ENCODE data around the gene ZDHHC6.
"Not testable (repeated sequence)": the region's sequence is repeated elsewhere in the genome, so short reads cannot be mapped to it uniquely, and the experiment has no call there.

The ZDHHC6 gene, protein sequence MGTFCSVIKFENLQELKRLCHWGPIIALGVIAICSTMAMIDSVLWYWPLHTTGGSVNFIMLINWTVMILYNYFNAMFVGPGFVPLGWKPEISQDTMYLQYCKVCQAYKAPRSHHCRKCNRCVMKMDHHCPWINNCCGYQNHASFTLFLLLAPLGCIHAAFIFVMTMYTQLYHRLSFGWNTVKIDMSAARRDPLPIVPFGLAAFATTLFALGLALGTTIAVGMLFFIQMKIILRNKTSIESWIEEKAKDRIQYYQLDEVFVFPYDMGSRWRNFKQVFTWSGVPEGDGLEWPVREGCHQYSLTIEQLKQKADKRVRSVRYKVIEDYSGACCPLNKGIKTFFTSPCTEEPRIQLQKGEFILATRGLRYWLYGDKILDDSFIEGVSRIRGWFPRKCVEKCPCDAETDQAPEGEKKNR

DNA sequence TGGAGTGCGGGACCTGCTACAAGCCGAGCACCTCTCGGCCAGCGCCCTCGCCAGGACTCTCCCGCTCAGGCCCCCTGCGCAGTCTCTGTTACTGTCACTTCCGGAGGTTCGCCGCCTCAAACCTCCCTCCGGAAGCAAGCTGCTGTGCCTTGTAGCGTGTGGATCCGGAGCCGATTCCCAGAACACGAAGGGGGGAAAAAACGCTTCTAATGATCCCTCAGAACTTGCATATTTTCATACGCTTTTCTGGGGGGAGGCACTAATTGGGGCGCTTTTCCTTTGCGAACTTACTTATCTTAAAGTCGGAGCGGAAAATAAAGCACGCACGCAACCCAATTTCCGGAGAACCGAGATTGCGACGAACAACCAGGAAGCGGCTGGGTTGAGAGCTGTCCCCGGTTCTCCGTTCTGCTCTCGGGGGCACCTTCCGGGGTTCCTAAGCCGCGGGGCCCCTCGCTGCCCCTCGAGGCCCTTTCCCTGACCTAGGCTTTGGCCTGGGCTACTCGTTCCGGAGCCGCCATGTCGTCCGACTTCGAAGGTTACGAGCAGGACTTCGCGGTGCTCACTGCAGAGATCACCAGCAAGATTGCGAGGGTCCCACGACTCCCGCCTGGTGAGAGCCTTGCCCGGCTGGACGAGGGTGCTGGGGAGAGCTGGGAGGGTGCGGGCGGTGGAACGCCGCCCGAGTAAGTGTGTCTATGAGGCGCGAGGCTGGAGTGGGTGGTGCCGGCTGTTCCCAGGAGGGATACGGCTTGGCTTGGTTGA is at the start of gene ZDHHC6, which contains the start of gene VTI1A:
ZDHHC6 (minus strand) TSS at position 60 of the 765 bp plus-strand sequence. CDS start 1,478 bp downstream, outside the sequence.
VTI1A (plus strand) TSS at position 361 of the 765 bp plus-strand sequence; CDS start at position 520, 159 bp downstream.
- DNase-seq: peak; percentile 79

DNA sequence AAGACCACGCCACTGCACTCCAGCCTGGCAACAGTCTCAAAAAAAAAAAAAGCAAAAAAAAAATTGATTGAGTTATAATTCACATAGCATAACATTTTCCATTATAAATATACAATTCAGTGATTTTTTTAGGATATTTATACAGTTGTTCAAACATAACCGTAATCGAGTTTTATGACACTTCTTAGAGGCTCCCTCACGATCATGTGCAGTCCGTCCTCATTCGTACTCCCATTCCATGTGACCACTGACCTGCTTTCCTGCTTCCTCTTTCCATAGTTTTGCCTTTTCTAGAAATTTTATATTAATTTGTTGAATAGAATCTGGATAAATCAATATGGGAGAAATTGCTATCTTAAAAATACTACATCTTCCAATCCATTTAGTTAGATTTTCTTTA is 46.0 kb upstream of the ZDHHC6 start:
- no peak for DNase-seq

DNA sequence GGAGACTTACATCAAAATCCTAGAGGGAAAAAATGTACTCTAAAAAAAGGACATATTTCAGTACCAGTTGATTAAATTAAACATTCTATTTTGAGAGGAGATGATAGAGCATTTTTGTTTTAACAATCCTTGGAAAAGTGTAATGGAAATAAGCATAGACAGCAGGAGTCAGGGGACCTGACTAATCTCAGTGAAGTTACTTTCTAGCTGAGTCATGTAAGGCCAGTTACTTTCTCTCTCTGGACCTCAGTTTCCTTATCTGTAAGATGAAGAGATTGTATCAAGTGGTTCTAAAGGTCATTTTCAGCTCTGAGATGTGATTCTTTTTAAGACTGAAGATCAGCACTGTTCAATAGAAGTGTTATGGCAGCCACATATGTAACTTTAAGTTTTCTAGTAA is 44.4 kb upstream of the ZDHHC6 start:
- no peak for DNase-seq

DNA sequence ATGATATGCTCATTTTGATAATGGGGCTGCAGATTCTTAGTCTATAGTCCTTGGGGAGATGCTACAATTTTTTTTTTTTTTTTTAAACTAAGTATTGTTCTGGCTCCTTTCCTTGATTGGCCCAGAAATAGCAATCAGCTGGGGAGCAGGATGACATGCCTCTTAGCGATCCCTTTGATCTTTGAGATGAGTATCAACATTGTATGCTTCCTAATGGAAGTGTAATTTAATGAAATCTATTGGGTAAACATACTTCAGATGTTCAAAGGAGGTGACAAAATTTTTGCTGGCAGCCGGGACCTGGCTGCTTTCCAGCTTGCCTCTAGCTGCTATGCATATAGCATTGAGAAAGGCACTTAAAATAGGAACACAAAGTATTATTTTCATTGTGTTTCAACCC is 43.8 kb upstream of the ZDHHC6 start:
- DNase-seq: peak; percentile 86

DNA sequence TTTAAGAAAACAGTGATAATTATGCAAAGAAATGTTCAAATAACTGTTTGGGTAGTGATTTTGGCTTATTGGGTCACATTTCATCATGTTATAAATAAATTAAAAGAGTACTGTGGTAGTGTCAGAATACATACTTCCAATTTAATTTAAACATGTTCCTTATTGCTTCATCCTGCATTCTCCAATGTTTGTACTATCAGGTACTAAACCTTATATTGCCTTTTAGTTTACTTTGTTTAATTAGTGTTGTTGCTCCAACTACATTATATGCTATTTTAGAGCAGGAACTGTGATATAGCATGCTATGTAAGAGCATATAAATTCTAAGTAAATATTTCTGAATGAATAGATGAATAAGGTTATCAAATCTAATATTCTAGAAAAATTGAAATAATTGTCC is 41.2 kb upstream of the ZDHHC6 start:
- DNase-seq: no peak

DNA sequence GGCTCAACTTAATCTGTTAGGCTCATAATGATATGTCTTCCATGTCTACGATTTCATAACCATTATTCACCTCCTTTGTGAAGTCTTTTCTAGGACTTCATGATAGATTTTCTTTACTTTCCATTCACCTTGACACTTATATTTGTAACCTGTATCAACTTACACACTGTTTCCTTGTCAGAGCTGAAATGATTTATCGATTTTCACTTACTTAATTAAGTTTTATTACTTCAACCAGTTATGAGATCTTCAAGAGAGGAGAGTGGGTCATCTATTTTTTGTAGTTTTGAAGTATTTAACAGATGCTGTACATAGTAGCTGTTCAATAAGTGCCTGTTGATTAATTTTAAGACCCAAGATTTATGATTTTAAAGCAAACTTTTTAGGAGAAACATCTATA is 37.7 kb upstream of the ZDHHC6 start:
- no peak for DNase-seq

DNA sequence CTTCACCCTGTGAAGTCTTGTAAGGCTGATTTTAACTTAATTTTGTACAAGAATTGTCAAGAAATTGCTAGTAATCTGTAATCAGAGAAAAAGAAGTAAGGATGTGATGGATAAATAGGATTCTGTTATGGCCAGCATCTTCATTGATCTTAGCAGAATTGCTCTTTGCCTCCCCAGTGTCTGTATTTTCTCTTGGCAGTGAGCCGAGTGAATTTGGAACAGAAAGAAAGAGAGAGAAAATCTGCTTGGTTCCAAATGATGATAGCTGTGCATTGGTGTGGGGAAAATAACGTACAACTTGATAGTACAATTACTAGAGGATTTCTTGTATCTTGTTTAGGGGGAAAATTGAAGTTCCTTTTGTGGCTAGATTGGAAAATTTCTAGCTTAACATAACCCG is 34.9 kb upstream of the ZDHHC6 start:
- DNase-seq: no peak

DNA sequence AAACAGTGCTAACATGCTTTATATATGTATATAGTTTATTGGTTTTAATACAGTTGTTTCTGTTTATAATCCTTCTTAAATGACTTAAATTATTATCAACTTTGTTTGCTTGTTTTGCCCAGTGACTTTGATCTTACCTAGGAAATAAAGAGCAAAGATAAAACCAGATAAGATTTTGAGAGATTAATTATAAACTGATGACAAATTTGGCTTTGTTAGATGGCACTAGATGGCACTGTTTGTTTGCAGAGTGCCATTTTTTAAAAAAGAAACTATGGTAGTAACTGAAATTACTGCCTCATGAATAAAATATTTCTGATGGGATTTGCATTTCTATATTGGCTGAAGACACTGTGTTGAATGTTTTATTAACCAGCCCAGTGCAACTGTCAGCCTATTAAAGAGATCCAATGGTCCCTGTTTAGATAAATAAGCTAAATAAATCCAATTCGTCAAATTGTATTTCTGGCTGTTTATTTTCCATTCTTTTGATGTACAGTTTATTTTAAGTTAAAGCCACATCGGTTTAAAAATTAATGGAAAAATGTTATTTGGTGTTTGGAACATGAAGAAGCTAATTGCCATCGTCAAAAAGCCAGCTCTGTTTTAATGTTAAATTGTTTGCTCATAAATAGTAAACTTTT is 29.0 kb upstream of the ZDHHC6 start:
- no peak for DNase-seq

DNA sequence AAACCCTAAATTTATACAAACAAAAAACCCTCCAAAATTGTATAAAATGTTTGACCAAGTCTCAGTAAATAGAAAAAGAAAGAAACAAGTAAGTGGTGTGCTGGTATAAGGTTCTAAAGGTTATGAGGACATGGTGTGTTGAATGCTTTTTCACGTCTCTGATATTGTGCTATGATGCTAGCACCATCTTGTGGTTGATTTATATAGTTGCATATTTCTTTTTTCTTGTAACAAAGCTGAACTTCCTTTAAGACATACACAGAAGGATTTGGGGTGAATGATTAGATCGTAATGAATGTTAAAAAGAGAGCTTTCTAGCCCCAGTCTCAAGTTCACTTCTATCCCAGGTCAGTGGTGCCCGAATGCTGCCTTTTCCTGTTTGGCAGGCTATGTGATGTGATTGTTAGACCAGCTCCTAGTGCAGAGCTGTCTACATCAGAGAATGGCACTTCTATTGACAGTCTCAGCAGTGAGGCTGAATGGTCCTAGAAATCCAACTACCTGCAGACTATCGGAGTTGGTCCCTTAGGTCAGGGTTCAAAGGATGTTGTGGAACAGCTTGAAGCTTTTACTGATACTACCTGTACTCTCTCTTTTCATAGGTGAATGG is 25.3 kb upstream of the ZDHHC6 start:
- no peak for DNase-seq

DNA sequence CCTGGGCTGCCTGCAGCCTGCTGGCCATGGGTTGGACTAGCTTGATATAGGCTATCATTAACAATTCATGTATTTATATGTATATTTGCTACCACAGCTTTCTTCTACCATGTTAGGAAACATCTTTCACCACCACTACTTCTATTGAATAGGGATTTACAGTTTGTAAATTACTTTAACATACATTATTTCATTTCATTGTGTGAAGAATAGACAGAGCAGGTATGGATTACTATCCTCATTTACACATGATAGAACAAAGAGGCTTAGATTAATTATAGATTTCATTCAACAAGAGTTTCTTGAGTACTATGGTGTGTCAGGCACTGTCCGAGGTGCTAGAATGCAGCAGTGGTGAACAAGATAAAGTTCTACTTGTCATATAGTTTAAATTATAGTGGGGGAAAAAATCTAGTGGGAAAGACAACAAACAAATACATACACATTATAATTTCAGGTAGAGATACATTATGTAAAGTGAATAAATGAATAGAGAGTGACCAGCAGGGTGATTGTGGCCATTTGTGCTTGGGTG is 20.9 kb upstream of the ZDHHC6 start:
- DNase-seq: no peak

DNA sequence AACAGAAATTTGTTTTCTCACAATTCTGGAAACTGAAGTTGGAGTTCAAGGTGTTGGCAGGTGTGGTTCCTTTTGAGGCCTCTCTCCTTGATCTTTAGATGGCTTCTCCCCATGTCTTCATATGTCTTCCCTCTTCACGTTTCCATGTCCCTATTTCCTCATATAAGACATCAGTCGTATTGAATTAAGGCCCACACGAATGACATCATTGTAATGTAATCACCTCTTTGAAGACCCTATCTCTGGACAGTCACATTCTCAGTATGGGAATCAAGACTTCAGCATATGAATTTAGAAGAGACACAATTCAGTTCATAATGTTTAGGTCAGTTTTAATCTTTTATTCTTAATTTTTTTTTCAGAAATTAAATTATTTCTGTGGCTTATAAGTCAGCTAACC is 20.1 kb upstream of the ZDHHC6 start:
- DNase-seq: no peak

DNA sequence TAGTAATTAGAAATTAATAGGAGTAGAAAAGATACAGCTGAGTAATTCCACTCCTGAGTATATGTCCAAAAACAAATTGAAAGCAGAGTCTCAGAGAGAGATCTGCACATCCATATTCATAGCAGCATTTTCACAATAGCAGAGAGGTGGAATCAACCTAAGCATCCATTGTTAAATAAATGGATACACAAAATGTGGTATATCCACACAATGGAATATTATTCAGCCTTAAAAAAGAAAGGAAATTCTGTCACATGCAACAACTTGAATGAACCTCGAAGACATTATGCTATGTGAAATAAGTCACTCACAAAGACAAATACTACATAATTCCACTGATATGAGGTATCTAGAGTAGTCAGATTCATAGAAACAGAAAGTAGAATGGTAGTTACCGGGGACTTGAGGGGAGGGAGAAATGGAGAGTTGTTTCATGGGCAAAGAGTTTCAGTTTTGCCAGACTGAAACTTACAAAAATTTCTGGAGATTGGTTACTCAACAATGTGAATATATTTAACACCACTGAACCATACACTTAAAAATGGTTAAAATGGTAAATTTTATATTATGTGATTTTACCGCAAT is 18.7 kb upstream of the ZDHHC6 start:
- no peak for DNase-seq

DNA sequence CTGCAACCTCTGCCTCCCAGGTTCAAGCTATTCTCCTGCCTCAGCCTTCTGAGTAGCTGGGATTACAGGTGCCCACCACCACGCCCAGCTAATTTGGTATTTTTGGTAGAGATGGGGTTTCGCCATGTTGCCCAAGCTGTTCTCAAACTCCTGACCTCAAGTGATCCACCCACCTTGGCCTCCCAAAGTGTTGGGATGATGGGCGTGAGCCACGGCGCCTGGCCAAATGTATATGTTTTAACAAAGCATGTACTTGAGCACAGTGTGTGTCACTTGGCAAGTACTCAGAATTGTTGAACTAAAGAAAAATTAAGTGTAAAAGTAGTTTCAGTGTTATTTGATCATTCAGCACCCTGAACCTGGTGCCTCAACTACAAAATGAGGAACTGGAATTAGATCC is 17.4 kb upstream of the ZDHHC6 start:
- not testable (repeated sequence) for DNase-seq

DNA sequence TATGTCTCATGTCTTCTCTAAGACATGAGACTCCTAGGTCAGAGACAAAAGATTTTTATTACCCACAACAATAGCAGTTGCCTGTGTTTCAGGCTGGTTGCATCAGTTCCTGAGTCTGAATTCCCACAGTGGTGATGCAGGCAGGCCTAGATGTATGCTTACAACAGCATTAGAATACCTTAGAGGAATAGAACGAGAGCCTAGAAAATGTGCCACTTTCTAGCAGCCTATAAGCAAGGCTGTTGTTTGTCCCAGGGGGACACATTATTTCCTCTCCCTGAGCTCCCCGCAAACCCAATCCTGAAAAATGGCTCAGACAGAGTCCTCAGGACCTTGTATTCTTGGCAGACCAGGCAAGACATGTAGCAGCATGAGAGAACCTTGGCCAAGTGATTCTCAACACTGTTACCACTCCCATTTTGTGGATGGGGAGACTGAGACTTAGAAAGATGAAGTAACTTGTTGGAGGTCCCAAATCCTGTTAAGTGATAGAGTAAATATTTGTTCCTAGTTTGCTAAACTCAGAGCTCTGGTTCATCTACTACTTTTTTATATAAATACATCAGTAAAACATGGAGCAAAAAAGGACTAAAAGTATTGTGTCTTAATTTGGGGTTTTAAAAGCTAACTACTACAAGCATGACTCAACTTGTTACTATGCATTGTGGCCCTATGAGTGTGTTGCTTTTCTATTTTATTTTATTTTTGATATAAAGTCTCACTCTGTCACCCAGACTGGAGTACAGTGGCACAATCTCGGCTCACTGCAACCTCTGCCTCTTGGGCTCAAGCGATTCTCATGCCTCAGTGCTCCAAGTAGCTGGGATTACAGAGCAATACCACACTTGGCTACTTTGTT is 14.5 kb upstream of the ZDHHC6 start:
- no peak for DNase-seq

DNA sequence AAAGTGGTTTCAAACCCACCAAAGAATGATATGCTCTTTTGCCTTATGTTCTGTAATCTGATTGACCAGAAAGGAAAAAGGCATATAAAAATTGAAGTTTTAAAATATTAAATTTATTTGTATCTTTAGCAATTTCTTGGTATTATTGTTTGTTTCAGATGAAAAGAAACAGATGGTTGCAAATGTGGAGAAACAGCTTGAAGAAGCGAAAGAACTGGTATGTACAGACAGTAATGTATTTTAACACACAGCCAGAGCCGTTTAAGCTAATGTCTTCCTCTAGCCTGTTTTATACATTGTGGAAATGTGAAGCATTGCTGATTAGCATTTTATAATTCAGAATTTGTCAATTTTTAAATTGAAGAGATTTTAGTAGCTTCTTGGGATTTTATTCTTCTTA is 13.7 kb upstream of the ZDHHC6 start:
- DNase-seq: no peak

DNA sequence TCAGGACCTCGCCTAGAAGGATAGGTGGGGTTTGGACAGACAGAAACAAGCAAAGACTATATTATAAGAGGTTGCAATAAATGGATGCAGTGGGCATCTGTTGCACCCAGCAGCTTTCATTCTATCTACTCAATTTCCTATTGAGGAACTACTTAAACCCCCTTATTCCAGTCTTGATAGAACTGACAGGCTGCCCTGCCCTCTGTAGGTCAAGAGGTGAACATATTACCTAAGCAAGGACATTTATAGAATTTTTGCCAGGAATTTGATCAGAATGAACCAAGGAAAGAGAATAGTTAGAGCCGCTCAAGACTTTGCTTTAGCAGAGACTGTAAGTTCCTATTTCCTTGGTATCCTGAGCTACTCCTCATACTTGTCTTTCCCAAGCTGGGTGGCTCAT is 9.8 kb upstream of the ZDHHC6 start:
- DNase-seq: no peak

DNA sequence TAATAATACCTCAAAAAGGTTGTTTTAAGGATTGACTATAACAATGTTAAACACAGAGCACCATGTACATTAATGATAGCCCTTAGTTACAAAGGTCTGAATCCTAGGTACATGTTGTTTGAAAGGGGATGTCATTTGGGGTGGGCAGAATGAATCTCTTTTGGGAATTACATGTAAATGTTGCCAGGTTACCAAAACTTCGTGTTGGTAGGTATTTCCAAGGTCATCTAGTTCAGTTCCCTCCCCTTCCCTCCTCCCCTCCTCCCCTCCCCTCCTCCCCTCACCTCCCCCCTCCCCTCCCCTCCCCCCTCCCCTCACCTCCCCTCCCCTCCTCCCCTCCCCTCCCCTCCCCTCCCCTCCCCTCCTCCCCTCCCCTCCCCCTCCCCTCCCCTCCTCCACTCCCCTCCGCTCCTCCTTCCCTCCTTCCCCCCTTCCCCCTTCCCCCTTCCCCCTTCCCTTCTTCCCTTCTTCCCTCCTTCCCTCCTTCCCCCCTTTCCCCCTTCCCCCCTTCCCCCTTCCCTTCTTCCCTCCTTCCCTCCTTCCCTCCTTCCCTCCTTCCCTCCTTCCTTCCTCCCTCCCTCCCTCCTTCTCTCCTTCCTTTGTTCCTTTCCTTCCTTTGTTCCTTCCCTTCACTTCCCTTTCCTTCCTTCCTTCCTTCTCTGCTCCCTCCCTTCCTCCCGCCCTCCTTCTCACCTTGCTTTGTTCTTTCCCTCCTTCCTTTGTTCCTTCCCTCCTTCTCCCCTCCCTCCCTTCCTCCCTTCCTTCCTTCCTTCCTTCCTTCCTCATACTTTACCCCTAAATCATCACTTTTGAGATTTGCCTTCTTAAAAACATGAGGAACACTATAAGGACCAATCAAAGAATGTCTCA is 8.4 kb upstream of the ZDHHC6 start:
- no peak for DNase-seq

DNA sequence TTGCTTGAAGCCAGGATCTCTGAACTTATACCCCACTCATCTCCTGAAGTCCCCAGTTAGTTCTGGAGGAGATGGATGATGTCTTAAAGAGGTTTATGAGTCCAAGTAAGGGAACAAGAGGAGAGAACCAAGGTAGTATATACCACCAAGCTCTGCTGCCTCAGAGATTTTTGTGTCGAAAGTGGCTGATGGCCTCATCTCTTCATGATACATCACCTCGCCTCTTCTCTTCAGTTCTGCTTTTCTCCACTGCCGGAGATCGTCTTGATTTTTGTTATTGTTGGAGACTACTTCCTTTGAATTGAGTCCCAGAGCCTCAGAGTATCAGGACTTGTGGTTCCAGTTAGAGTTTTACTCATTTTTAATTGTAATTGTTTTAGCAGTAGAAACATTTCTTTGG is 2.2 kb upstream of the ZDHHC6 start:
- DNase-seq: no peak

DNA sequence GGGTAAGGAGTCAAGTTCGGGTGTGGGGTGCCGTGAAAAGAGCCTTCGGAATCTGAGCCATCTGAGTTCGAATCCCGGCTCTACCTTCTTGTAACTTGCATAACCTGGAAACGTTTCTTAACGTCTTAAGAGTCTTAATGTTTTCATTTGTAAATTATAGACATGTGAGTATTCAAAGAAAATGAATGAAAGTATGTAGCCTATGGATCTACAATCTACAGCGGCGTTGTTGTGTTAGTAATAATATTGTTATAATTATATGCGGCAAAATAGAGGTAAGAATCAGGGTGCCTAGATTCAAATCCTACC is 860 bp upstream of the ZDHHC6 start:
- DNase-seq: no peak

DNA sequence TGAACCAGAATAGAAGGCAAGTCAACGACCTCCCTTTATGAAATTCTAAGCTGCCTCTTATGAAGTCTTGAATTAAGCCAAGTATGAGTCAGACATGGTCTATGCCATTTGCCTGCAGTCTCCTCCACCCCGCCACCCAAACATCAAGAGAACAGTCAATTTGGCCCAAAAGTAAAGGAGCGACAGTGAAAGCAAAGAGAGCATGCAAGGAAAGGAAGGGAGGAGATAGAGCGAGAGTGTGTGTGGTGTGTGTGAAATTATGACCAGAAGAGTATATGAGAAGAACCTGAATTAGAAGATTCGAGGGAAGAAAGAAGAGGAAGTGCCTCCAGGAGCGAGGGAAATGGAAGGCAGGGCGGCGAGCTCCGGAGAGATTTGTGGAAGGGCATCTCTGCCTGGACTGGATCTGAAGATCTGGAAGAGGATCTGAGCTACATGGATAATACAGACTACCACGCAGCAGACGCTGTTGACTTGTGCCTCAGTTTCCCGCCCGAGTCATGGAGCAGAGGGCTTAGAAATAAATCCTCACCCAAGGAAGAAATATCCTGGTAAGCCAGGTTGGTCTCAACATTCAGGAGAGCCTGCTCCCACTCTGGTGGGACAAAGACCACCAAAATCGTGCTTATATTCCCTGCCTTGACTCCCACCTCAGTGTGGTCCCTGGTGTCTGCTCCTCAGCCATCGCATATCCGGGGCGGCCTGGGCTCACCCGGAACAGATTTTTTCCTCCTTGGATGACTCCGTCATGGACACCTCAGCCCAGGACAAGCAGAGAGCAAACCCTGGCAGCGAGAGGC is 459 bp downstream of the ZDHHC6 start:
- peak; percentile 4 for DNase-seq
